ENCODE data around the gene GORASP1. TPM values are rescaled to one million over a fixed set of nuclear protein-coding genes. Genes with fewer than 3 reads are reported as not detected.

GORASP1 gene
- polyA plus RNA-seq, 1 donor from 2014 or later: 55.6 TPM

GRCh38 chr3:39139442-39139841 is 32.0 kb upstream of the GORASP1 start:
- Histone ChIP-seq H3K27ac (ENCODE audit: low read length) (no peak overlapping the region), H3K4me3 (ENCODE audit: low read length) (no peak overlapping the region), H3K9ac (ENCODE audit: low read length) (no peak overlapping the region), H3K9me3 (ENCODE audit: low read length) (no peaks in the 10 kb centered on the region), H3K4me2 (ENCODE audit: low read length) (no peak overlapping the region), H3K9me2 (ENCODE audit: insufficient read depth, low read length) (no peaks in the 10 kb centered on the region), H3K27me3 (ENCODE audit: insufficient read depth, low read depth, low read length) (no peaks in the 10 kb centered on the region), H3K79me2 (replicated peaks; ENCODE audit: insufficient read depth, low read length) (no peaks in the 10 kb centered on the region), H3F3A (ENCODE audit: insufficient read depth, low read length, poor library complexity, severe bottlenecking) (no peaks in the 10 kb centered on the region), H3K36me3 (ENCODE audit: insufficient read depth, low read length) (peaks cover 7% of the 10 kb centered on the region), H4K20me1 (ENCODE audit: insufficient read depth) (no peaks in the 10 kb centered on the region), H2AFZ (ENCODE audit: low read depth, low read length) (no peak overlapping the region)
- TF ChIP-seq EZH2 (IDR thresholded peaks at IDR 0.05; ENCODE audit: borderline replicate concordance, insufficient read depth, low read length, poor library complexity, severe bottlenecking) (no peak), CTCF (IDR thresholded peaks at IDR 0.05; ENCODE audit: poor library complexity, severe bottlenecking) (no peak), MXI1 (conservative IDR thresholded peaks at IDR 0.05; ENCODE audit: poor library complexity, severe bottlenecking) (no peak), POLR2AphosphoS5 (IDR thresholded peaks at IDR 0.05) (no peak), RAD21 (conservative IDR thresholded peaks at IDR 0.05) (no peak), EP300 (conservative IDR thresholded peaks at IDR 0.05; ENCODE audit: poor library complexity, severe bottlenecking) (no peak), REST (IDR thresholded peaks at IDR 0.05; ENCODE audit: borderline replicate concordance) (no peak), SMC3 (conservative IDR thresholded peaks at IDR 0.05; ENCODE audit: poor library complexity) (no peak), TAF1 (IDR thresholded peaks at IDR 0.05; ENCODE audit: low read depth) (no peak)

GRCh38 chr3:39138804-39139415 is 31.5 kb upstream of the GORASP1 start:
- H3K27me3 ChIP-seq (ENCODE audit: insufficient read depth, low read depth, low read length): no peaks in the 10 kb centered on the region
- peaks cover 7% of the 10 kb centered on the region for H3K36me3 ChIP-seq (ENCODE audit: insufficient read depth, low read length)
- no peak overlapping the region for H3K4me3 ChIP-seq (ENCODE audit: low read length)
- no peak overlapping the region for H3K27ac ChIP-seq (ENCODE audit: low read length)
- H3K79me2 ChIP-seq (replicated peaks; ENCODE audit: insufficient read depth, low read length): no peaks in the 10 kb centered on the region
- no peaks in the 10 kb centered on the region for H3F3A ChIP-seq (ENCODE audit: insufficient read depth, low read length, poor library complexity, severe bottlenecking)
- H4K20me1 ChIP-seq (ENCODE audit: insufficient read depth): no peaks in the 10 kb centered on the region
- H3K9me2 ChIP-seq (ENCODE audit: insufficient read depth, low read length): no peaks in the 10 kb centered on the region
- H3K9me3 ChIP-seq (ENCODE audit: low read length): no peaks in the 10 kb centered on the region
- no peak for TF ChIP-seq MXI1 (conservative IDR thresholded peaks at IDR 0.05; ENCODE audit: poor library complexity, severe bottlenecking)
- no peak for TF ChIP-seq EP300 (conservative IDR thresholded peaks at IDR 0.05; ENCODE audit: poor library complexity, severe bottlenecking)
- no peak for TF ChIP-seq EZH2 (IDR thresholded peaks at IDR 0.05; ENCODE audit: borderline replicate concordance, insufficient read depth, low read length, poor library complexity, severe bottlenecking)
- no peak for TF ChIP-seq CTCF (IDR thresholded peaks at IDR 0.05; ENCODE audit: poor library complexity, severe bottlenecking)
- TF ChIP-seq POLR2AphosphoS5 (IDR thresholded peaks at IDR 0.05): no peak
- TF ChIP-seq SMC3 (conservative IDR thresholded peaks at IDR 0.05; ENCODE audit: poor library complexity): no peak
- no peak for TF ChIP-seq TAF1 (IDR thresholded peaks at IDR 0.05; ENCODE audit: low read depth)
- no peak for TF ChIP-seq REST (IDR thresholded peaks at IDR 0.05; ENCODE audit: borderline replicate concordance)
- TF ChIP-seq RAD21 (conservative IDR thresholded peaks at IDR 0.05): no peak
- no peak overlapping the region for H2AFZ ChIP-seq (ENCODE audit: low read depth, low read length)
- no peak overlapping the region for H3K9ac ChIP-seq (ENCODE audit: low read length)
- H3K4me2 ChIP-seq (ENCODE audit: low read length): no peak overlapping the region
